CD4-positive, CD25-positive, alpha-beta regulatory T cell (primary cell): ENCODE measurements around the gene TNFRSF9. TPM values are rescaled to one million over a fixed set of nuclear protein-coding genes. Genes with fewer than 3 reads are reported as not detected.

Source experiments
- ATAC-seq, 2 donors: fragments of 150-1000 bp; cut with Tn5 transposase; one replicate each; pipeline ENCODE4 v1.10.0; 2021; ENCODE audit warnings: low read depth in 2 of 2, moderate number of reproducible peaks in 2 of 2, moderate library complexity in 1 of 2
- DNase-seq, 3 donors: peaks; one replicate each; pipeline versions ENCODE4 v3.0.0 to v3.0.0-alpha.2; 2012 to 2022; ENCODE audit warnings: mixed read lengths in 1 of 3
- H3K27ac ChIP-seq: one replicate; pipeline ENCODE4 v1.7.0; 2013; ENCODE audit warnings: mild to moderate bottlenecking, low read length; ENCODE audit not compliant: insufficient read depth, poor library complexity, severe bottlenecking
- H3K27me3 ChIP-seq: one replicate; pipeline ENCODE4 v1.7.0; 2013; ENCODE audit warnings: low read length; ENCODE audit not compliant: control insufficient read depth, insufficient read depth
- H3K36me3 ChIP-seq: one replicate; pipeline ENCODE4 v1.7.0; 2013; ENCODE audit warnings: mild to moderate bottlenecking, low read length, moderate library complexity; ENCODE audit not compliant: control insufficient read depth, insufficient read depth
- H3K4me1 ChIP-seq: 2 replicates; pipeline ENCODE4 v1.7.0; 2013; ENCODE audit warnings: mild to moderate bottlenecking, low read length; ENCODE audit not compliant: insufficient read depth, control insufficient read depth, poor library complexity, severe bottlenecking
- H3K4me3 ChIP-seq: one replicate; pipeline ENCODE4 v1.7.0; 2013; ENCODE audit warnings: low read depth, mild to moderate bottlenecking, low read length, moderate library complexity
- H3K9me3 ChIP-seq, 2 experiments: 1 replicate in 1 of 2; 2 replicates in 1 of 2; pipeline ENCODE4 v1.7.0; 2013; ENCODE audit warnings: low read length in 2 of 2, mild to moderate bottlenecking in 1 of 2, moderate library complexity in 1 of 2; ENCODE audit not compliant: control insufficient read depth in 2 of 2
- H3K27ac Mint-ChIP-seq, 3 donors: one replicate each; pipeline ENCODE4 v1.8.0; 2020 to 2022; ENCODE audit warnings: mild to moderate bottlenecking in 3 of 3, mixed read lengths in 3 of 3, moderate library complexity in 2 of 3
- H3K27me3 Mint-ChIP-seq: one replicate; pipeline ENCODE4 v1.8.0; 2022; ENCODE audit warnings: mild to moderate bottlenecking, mixed read lengths
- H3K36me3 Mint-ChIP-seq: one replicate; pipeline ENCODE4 v1.8.0; 2020; ENCODE audit warnings: mixed read lengths
- H3K4me1 Mint-ChIP-seq, 4 donors: one replicate each; pipeline ENCODE4 v1.8.0; 2020 to 2022; ENCODE audit warnings: mixed read lengths in 4 of 4, mild to moderate bottlenecking in 1 of 4
- H3K4me3 Mint-ChIP-seq, 4 donors: one replicate each; pipeline ENCODE4 v1.8.0; 2020 to 2022; ENCODE audit warnings: mild to moderate bottlenecking in 4 of 4, mixed read lengths in 4 of 4, moderate library complexity in 3 of 4
- H3K9me3 Mint-ChIP-seq, 7 donors: one replicate each; pipeline ENCODE4 v1.8.0; 2020 to 2022; ENCODE audit warnings: mixed read lengths in 7 of 7, mild to moderate bottlenecking in 3 of 7, moderate library complexity in 2 of 7
- polyA plus RNA-seq, 4 donors: library from polyadenylated mRNA; unstranded; fragments of 300-500 nt; fragmentation: Illumina TruSeq; gene quantifications; one replicate each; pipeline ENCODE4 v1.2.3, GENCODE V29; 2021
- total RNA-seq: library from RNA; stranded (reverse); gene quantifications from one replicate; pipeline ENCODE4 v1.2.3, GENCODE V29; 2022

Gene TNFRSF9
- total and polyA plus RNA-seq, 5 donors from 2014 or later, result 10.3 to 35.6 (median 30.9) TPM

DNA sequence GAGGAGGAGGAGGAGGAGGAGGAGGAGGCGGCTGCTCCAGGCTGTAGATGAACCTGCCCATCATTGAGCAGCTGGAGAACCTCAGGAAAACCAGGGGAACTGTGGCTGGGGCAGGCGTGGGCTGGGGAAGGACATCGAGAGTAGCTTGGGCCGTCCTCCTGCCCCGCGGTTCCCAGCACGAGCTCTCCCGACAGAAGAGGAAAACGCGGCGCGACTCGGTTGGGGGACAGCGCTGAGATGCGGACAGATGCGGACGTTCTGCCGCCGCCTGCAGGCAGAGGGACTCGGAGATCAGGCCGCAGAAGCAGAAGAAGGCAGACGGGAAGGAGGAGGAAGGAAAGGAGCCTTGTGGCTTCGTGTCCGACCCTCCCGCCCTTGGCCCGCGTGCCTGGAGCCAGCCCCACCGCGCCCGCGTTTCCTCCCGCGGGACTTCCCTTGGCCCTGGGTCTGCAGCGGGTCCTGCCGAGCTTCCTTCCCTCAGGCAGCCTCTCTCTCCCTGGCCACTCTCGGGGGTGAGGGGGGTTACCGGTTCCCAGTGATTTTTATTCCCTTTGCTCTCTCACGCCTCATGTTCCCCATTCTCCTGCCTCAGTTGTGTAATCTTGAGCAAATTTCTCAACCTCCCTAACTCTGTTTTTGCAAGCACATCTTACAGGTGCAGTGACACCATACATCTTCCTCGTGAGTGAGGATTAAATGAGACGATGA is 1.7 kb upstream of the TNFRSF9 start:
- no peaks in the 10 kb centered on the region for H3K27me3 ChIP-seq
- H3K27me3 Mint-ChIP-seq, result peaks cover 5% of the 10 kb centered on the region
- DNase-seq (peak; percentile 31 to 52 (median 36)), ATAC-seq (peak in 1 of 2 donors; percentile 40)
- peaks cover 54% of the 10 kb centered on the region for H3K4me1 ChIP-seq
- peaks cover 0 to 2% (median 0%) of the 10 kb centered on the region in 7 donors for H3K9me3 Mint-ChIP-seq
- peak overlapping the region; percentile 67 to 94 (median 90) for H3K27ac Mint-ChIP-seq
- H3K4me1 Mint-ChIP-seq, result peaks cover 21 to 56% (median 40%) of the 10 kb centered on the region in 4 donors
- peak overlapping the region; percentile 90 for H3K4me3 ChIP-seq
- H3K36me3 Mint-ChIP-seq, result no peaks in the 10 kb centered on the region
- H3K4me3 Mint-ChIP-seq, result peak overlapping the region; percentile 85 to 93 (median 88)
- no peaks in the 10 kb centered on the region for H3K36me3 ChIP-seq
- no peaks in the 10 kb centered on the region for H3K9me3 ChIP-seq
- H3K27ac ChIP-seq, result peak overlapping the region; percentile 55

DNA sequence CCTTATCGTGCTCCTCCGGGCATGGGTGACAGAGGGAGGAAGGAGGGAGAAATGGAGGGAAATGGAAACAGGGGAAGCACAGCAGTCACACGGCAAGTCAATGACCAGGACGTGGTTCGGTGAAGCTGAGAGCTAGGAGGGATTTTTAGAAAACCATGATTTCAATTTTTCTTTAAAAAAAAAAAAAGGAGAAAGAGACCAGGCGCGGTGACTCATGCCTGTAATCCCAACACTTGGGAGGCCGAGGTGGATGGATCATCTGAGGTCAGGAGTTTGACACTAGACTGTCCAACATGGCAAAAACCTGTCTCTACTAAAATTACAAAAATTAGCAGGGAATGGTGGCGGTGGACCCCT is 776 bp upstream of the TNFRSF9 start:
- Histone ChIP-seq H3K4me3 (peak overlapping the region; percentile 90), H3K9me3 (no peaks in the 10 kb centered on the region), H3K27me3 (no peaks in the 10 kb centered on the region), H3K36me3 (no peaks in the 10 kb centered on the region), H3K4me1 (peaks cover 61% of the 10 kb centered on the region), H3K27ac (peak overlapping the region; percentile 65)
- DNase-seq, result no peak
- Mint-ChIP-seq H3K9me3 (peaks cover 0 to 2% (median 0%) of the 10 kb centered on the region in 7 donors), H3K27me3 (peaks cover 5% of the 10 kb centered on the region), H3K36me3 (no peaks in the 10 kb centered on the region), H3K27ac (peak overlapping the region; percentile 80 to 94 (median 90)), H3K4me3 (peak overlapping the region; percentile 85 to 93 (median 88)), H3K4me1 (peaks cover 27 to 62% (median 41%) of the 10 kb centered on the region in 4 donors)
- ATAC-seq, result no peak

DNA sequence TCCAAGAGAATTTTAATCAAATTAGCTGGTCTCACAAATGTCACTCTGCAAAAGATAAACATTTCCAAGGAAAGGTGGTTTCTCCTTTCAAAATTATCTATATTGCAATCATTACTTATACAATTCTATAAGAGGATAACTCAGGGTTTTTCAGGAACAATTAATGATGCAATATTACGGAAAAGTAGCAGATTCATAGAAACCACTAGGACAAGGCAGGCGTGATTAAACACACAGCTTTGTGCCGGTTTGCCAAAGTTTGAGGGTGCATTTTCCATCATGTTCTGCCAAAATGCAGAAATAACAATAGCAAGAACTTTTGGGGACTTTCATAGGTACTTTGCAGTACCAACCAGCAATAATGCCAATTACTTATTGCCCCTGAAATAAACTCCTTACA is 605 bp downstream of the TNFRSF9 start:
- Histone ChIP-seq H3K27ac (peak overlapping the region; percentile 65), H3K36me3 (no peaks in the 10 kb centered on the region), H3K27me3 (no peaks in the 10 kb centered on the region), H3K9me3 (no peaks in the 10 kb centered on the region), H3K4me3 (peak overlapping the region; percentile 90), H3K4me1 (peaks cover 61% of the 10 kb centered on the region)
- H3K27ac Mint-ChIP-seq, result peak overlapping the region in 1 of 3 donors; percentile 90
- peaks cover 0 to 2% (median 0%) of the 10 kb centered on the region in 7 donors for H3K9me3 Mint-ChIP-seq
- peak overlapping the region; percentile 85 to 93 (median 88) for H3K4me3 Mint-ChIP-seq
- H3K4me1 Mint-ChIP-seq, result peaks cover 27 to 74% (median 42%) of the 10 kb centered on the region in 4 donors
- ATAC-seq (no peak), DNase-seq (no peak)
- no peaks in the 10 kb centered on the region for H3K36me3 Mint-ChIP-seq
- peaks cover 5% of the 10 kb centered on the region for H3K27me3 Mint-ChIP-seq

DNA sequence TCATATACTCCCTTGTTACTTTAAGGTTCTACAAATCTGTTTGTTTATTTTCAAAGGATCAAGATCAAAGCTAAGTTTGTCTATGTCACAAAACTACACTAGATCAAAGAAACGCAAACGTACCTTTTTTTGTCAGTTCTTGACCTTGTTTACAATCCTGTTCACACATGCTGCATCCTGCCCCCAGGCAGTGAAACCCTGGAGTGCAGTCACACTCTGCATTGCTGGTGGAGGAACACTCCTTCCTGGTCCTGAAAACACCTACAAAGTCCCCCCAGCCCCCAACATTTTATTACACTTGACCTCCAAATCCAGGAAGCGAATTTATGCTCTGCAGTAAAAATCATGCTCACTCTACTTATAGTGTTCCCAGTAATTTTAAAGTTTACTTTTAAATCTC is 2.6 kb downstream of the TNFRSF9 start:
- Histone ChIP-seq H3K27ac (peak overlapping the region; percentile 65), H3K27me3 (no peaks in the 10 kb centered on the region), H3K36me3 (no peaks in the 10 kb centered on the region), H3K9me3 (no peaks in the 10 kb centered on the region), H3K4me3 (peak overlapping the region; percentile 72), H3K4me1 (peaks cover 61% of the 10 kb centered on the region)
- Mint-ChIP-seq H3K27ac (peak overlapping the region; percentile 79 to 88 (median 85)), H3K36me3 (no peaks in the 10 kb centered on the region), H3K9me3 (peaks cover 0 to 2% (median 0%) of the 10 kb centered on the region in 7 donors), H3K27me3 (peaks cover 5% of the 10 kb centered on the region), H3K4me3 (peak overlapping the region; percentile 70 to 93 (median 88)), H3K4me1 (peaks cover 24 to 75% (median 40%) of the 10 kb centered on the region in 4 donors)
- no peak for ATAC-seq
- DNase-seq, result peak in 1 of 3 donors; percentile 28

GRCh38 chr1:7932524-7933138 is 8.0 kb downstream of the TNFRSF9 start:
- H3K27ac Mint-ChIP-seq, result peak overlapping the region in 1 of 3 donors; percentile 14
- Histone ChIP-seq H3K36me3 (no peaks in the 10 kb centered on the region), H3K4me1 (peaks cover 44% of the 10 kb centered on the region), H3K27ac (no peak overlapping the region), H3K4me3 (no peak overlapping the region), H3K9me3 (no peaks in the 10 kb centered on the region), H3K27me3 (no peaks in the 10 kb centered on the region)
- DNase-seq (no peak), ATAC-seq (no peak)
- no peaks in the 10 kb centered on the region for H3K27me3 Mint-ChIP-seq
- H3K9me3 Mint-ChIP-seq, result no peaks in the 10 kb centered on the region
- no peaks in the 10 kb centered on the region for H3K36me3 Mint-ChIP-seq
- H3K4me3 Mint-ChIP-seq, result peak overlapping the region in 3 of 4 donors; percentile 1 to 76 (median 54)
- peaks cover 22 to 63% (median 34%) of the 10 kb centered on the region in 4 donors for H3K4me1 Mint-ChIP-seq

DNA sequence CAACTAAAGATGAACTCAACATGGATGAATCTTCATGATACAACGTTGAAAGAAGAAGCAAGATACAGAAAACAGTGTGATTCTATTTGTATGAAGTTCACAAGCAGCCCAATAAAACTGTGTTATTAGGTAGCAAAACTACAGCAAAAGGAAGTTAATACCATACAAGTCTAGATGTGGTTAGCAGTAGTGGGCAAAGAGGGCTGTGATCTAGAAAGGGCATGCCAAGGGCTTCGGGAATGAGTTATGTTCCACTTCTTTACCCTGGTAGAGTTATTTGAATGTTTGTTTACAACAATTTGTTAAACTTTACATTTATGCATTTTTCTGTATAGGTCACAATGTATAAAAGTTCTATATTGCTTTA is 9.2 kb downstream of the TNFRSF9 start:
- Histone ChIP-seq H3K4me3 (peak overlapping the region; percentile 81), H3K9me3 (no peaks in the 10 kb centered on the region), H3K36me3 (no peaks in the 10 kb centered on the region), H3K27ac (peak overlapping the region; percentile 83), H3K4me1 (peaks cover 33% of the 10 kb centered on the region), H3K27me3 (no peaks in the 10 kb centered on the region)
- peak overlapping the region; percentile 55 to 88 (median 81) for H3K4me3 Mint-ChIP-seq
- H3K36me3 Mint-ChIP-seq, result no peaks in the 10 kb centered on the region
- no peaks in the 10 kb centered on the region for H3K27me3 Mint-ChIP-seq
- H3K9me3 Mint-ChIP-seq, result no peaks in the 10 kb centered on the region
- peak in 1 of 3 donors; percentile 36 for DNase-seq
- peak; percentile 3 to 23 for ATAC-seq
- H3K27ac Mint-ChIP-seq, result peak overlapping the region; percentile 79 to 91 (median 87)
- peaks cover 13 to 54% (median 32%) of the 10 kb centered on the region in 4 donors for H3K4me1 Mint-ChIP-seq

DNA sequence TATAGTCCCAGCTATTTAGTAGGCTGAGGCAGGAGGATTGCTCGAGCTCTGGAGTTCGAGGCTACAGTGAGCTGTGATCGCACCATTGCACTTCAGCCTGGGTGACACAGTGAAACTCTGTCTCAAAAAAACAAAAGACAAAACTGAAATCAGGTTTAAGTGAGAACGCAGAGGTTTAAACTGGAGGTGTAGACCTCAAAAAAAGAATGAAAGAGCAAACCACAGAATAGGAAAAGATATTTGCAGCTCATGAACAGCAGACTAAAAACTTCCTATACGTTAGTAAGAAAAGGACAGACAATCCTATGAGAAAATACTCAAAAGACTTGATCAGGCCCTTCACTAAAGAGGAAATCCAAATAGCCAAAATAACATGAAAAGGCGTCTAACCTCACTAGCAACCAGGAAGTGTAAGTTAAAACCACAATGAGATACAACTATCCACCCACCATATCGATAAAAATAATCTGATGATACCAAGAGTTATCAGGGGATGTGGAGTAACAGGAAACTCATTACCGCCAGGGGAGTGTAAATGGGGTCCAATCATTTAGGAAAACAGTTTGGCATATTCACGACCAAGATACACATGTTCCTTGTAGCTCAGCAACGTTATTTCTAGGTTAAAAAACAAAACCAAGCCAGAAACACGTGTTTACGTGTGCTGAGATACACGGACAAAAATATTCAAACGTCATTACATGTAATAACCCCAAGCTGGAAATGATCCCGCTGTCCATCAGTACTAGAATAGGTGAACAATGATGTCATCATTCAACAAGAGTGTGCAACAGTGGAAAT is 9.8 kb downstream of the TNFRSF9 start:
- H3K4me1 Mint-ChIP-seq, result peaks cover 13 to 49% (median 32%) of the 10 kb centered on the region in 4 donors
- H3K27ac Mint-ChIP-seq, result peak overlapping the region; percentile 79 to 91 (median 87)
- no peaks in the 10 kb centered on the region for H3K36me3 Mint-ChIP-seq
- ATAC-seq (peak; percentile 65 to 73), DNase-seq (peak; percentile 10 to 77 (median 60))
- peak overlapping the region; percentile 55 to 88 (median 81) for H3K4me3 Mint-ChIP-seq
- no peaks in the 10 kb centered on the region for H3K9me3 Mint-ChIP-seq
- H3K36me3 ChIP-seq, result no peaks in the 10 kb centered on the region
- H3K9me3 ChIP-seq, result no peaks in the 10 kb centered on the region
- H3K27ac ChIP-seq, result peak overlapping the region; percentile 83
- peaks cover 33% of the 10 kb centered on the region for H3K4me1 ChIP-seq
- H3K27me3 ChIP-seq, result no peaks in the 10 kb centered on the region
- H3K27me3 Mint-ChIP-seq, result no peaks in the 10 kb centered on the region
- H3K4me3 ChIP-seq, result peak overlapping the region; percentile 81
